ENCODE data around the gene TGFBR3. TPM values are rescaled to one million over a fixed set of nuclear protein-coding genes. Genes with fewer than 3 reads are reported as not detected.

Gene TGFBR3
- total RNA-seq, 6 experiments from 2014 or later = 5.8 to 21.1 (median 19.0) TPM

DNA sequence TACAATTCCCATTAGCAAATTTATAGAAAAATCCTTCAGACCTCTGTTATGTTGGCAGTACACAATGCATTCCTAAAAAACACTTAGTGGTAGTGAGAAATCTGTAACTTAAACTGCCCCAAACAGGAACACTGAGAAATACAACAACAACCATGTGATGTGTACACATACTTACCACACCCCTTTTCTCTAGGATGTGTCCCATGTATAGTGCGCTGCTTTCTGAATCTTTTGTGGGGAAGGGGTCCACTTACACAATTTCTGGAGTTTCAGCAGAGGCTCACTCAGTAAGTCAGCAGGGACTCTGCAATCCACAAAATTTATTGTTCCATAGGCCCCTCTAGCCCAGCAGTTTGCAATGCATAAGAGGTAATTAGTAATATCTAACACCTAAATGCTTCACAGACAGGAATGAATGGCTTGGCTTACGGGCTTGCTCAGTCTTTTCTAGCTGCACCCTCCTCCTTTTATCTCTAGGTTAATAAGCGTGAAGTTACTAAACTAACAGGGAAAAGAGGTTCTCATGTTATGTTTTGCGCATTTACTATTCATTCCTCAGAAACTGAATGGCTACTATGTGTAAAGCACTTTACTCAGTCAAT is 115.2 kb downstream of the TGFBR3 start:
- Mint-ChIP-seq H3K36me3 (ENCODE audit: low read depth) (peaks cover 17% of the 10 kb centered on the region; the same call in 1 of the 2 replicates), H3K4me1 (ENCODE audit: low read depth) (peaks cover 39% of the 10 kb centered on the region), H3K27me3 (ENCODE audit: insufficient read depth) (peaks cover 4% of the 10 kb centered on the region), H3K9me3 (no peaks in the 10 kb centered on the region; the same call in 1 of the 2 replicates), H3K27ac (no peak overlapping the region), H3K4me3 (no peak overlapping the region)
- no peak for DNase-seq
- TF ChIP-seq, protein P1, sequence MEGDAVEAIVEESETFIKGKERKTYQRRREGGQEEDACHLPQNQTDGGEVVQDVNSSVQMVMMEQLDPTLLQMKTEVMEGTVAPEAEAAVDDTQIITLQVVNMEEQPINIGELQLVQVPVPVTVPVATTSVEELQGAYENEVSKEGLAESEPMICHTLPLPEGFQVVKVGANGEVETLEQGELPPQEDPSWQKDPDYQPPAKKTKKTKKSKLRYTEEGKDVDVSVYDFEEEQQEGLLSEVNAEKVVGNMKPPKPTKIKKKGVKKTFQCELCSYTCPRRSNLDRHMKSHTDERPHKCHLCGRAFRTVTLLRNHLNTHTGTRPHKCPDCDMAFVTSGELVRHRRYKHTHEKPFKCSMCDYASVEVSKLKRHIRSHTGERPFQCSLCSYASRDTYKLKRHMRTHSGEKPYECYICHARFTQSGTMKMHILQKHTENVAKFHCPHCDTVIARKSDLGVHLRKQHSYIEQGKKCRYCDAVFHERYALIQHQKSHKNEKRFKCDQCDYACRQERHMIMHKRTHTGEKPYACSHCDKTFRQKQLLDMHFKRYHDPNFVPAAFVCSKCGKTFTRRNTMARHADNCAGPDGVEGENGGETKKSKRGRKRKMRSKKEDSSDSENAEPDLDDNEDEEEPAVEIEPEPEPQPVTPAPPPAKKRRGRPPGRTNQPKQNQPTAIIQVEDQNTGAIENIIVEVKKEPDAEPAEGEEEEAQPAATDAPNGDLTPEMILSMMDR (IDR thresholded peaks at IDR 0.05) = no peak

DNA sequence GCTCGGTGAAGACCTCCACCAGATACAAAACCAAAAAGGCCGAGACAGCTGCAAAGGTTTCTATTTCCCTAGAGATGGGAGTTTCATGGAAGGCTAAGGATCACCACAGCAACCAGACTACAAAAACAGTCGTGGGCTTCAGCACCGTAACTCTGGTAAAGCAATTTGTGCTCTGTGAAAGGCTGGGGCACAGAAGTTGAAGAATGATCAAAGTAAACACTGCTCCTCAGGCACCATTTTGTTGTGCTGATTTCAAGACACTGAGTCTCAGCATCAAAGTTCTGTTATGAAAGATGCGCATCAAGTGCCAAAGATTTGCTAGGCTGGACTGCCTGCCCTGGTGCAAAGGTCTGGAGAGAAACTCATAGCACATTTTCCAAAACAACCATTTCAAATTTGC is 116.2 kb downstream of the TGFBR3 start:
- Mint-ChIP-seq H3K4me1 (ENCODE audit: low read depth) (peaks cover 31% of the 10 kb centered on the region), H3K4me3 (no peak overlapping the region), H3K27ac (peak overlapping the region; percentile 80; the same call in 1 of the 2 replicates), H3K36me3 (ENCODE audit: low read depth) (peaks cover 10% of the 10 kb centered on the region; the same call in 1 of the 2 replicates), H3K9me3 (no peaks in the 10 kb centered on the region), H3K27me3 (ENCODE audit: insufficient read depth) (peaks cover 2% of the 10 kb centered on the region)
- DNase-seq = no peak
- TF ChIP-seq, protein P1 (IDR thresholded peaks at IDR 0.05) = no peak

GRCh38 chr1:91768786-91769725 is 116.9 kb downstream of the TGFBR3 start:
- H3K4me1 Mint-ChIP-seq (ENCODE audit: low read depth) = peaks cover 24% of the 10 kb centered on the region
- H3K4me3 Mint-ChIP-seq = no peak overlapping the region
- TF ChIP-seq, protein P1 (IDR thresholded peaks at IDR 0.05) = no peak
- H3K36me3 Mint-ChIP-seq (ENCODE audit: low read depth) = peaks cover 10% of the 10 kb centered on the region; the same call in 1 of the 2 replicates
- peaks cover 2% of the 10 kb centered on the region for H3K27me3 Mint-ChIP-seq (ENCODE audit: insufficient read depth)
- H3K27ac Mint-ChIP-seq = peak overlapping the region; percentile 80
- DNase-seq = peak; percentile 56
- H3K9me3 Mint-ChIP-seq = no peaks in the 10 kb centered on the region

DNA sequence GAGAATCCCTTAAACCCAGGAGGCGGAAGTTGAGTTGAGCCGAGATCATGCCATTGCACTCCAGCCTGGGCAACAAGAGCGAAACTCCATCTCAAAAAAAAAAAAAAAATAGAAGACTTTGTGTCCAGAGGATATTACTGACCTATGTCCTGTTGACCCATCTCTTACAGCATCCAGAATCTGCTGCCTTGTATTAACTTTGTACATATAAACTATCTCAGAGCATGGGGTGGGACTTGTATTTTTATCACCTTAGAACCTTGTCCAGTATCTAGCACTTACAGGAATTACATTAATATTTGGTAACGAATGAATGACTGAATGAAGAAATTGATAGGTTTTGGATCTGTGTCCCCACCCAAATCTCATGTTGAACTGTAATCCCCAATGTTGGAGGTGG is 117.8 kb downstream of the TGFBR3 start:
- DNase-seq = no peak
- Mint-ChIP-seq H3K9me3 (no peaks in the 10 kb centered on the region), H3K4me1 (ENCODE audit: low read depth) (peaks cover 23% of the 10 kb centered on the region), H3K27me3 (ENCODE audit: insufficient read depth) (no peaks in the 10 kb centered on the region; the same call in 1 of the 2 replicates), H3K36me3 (ENCODE audit: low read depth) (peaks cover 10% of the 10 kb centered on the region; the same call in 1 of the 2 replicates), H3K4me3 (no peak overlapping the region), H3K27ac (no peak overlapping the region)
- TF ChIP-seq, protein P1 (IDR thresholded peaks at IDR 0.05) = no peak

DNA sequence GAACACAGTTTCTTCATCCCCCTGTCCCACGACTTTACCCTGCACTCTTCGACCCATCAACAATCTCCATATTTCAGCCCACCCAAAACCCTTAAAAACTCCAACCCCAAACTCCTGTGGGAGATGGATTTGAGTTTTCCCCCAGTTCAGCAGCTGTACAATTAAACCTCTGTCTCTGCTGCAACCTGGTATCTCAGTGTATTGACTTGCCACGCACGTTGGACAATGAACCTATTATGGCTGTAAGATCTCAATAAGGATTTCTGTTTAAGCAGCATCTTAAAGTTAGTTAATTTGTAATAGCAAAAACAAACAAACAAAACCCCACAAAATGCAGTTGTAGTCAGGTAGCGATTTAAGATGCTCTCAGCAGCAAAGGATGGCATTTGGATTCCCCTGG is 119.1 kb downstream of the TGFBR3 start:
- no peaks in the 10 kb centered on the region for H3K9me3 Mint-ChIP-seq
- no peak for DNase-seq
- no peaks in the 10 kb centered on the region; the same call in 1 of the 2 replicates for H3K27me3 Mint-ChIP-seq (ENCODE audit: insufficient read depth)
- H3K4me3 Mint-ChIP-seq = no peak overlapping the region
- TF ChIP-seq, protein P1 (IDR thresholded peaks at IDR 0.05) = no peak
- H3K36me3 Mint-ChIP-seq (ENCODE audit: low read depth) = peaks cover 8% of the 10 kb centered on the region; the same call in 1 of the 2 replicates
- peaks cover 23% of the 10 kb centered on the region for H3K4me1 Mint-ChIP-seq (ENCODE audit: low read depth)
- H3K27ac Mint-ChIP-seq = no peak overlapping the region

Measured in HFFc6 (cell line).